ENCODE measurements around the gene MYO15B. TPM values are rescaled to one million over a fixed set of nuclear protein-coding genes. Genes with fewer than 3 reads are reported as not detected.

Gene MYO15B
- total RNA-seq, 4 donors from 2014 or later, result 51.5 to 191 (median 73.5) TPM

GRCh38 chr17:75641343-75641742, 53.7 kb downstream of the MYO15B start:
- TF ChIP-seq CTCF (IDR thresholded peaks at IDR 0.05; ENCODE audit: low read depth), result no peak

- TF ChIP-seq CTCF (IDR thresholded peaks at IDR 0.05; ENCODE audit: low read depth), result no peak
Measured at GRCh38 chr17:75642182-75642783, 54.7 kb downstream of the MYO15B start.

GRCh38 chr17:75642784-75643642, 55.4 kb downstream of the MYO15B start:
- TF ChIP-seq CTCF (IDR thresholded peaks at IDR 0.05; ENCODE audit: low read depth), result no peak

GRCh38 chr17:75643643-75644017, 56.0 kb downstream of the MYO15B start:
- no peak for TF ChIP-seq CTCF (IDR thresholded peaks at IDR 0.05; ENCODE audit: low read depth)

DNA sequence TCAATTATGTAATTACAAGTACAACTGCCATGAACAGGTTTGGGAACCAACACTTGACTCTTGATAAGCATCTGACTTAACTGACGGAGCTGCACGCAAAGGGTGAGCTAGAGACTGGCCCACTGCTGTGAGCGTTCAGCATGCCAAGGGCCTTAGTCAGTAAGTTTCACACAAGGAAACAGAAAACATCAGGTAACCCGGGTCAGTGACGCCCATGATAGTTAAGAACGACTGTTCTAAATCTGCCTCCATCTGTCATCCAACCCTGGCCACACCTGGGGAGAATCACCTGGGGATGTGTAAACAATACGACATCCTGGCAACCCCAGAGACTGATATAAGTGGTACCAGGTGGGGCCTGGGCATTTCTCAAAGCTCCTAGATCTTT, 57.9 kb downstream of the MYO15B start:
- TF ChIP-seq CTCF (IDR thresholded peaks at IDR 0.05; ENCODE audit: low read depth), result no peak

- TF ChIP-seq CTCF (IDR thresholded peaks at IDR 0.05; ENCODE audit: low read depth), result no peak
Measured at GRCh38 chr17:75645889-75646637, 58.5 kb downstream of the MYO15B start.

DNA sequence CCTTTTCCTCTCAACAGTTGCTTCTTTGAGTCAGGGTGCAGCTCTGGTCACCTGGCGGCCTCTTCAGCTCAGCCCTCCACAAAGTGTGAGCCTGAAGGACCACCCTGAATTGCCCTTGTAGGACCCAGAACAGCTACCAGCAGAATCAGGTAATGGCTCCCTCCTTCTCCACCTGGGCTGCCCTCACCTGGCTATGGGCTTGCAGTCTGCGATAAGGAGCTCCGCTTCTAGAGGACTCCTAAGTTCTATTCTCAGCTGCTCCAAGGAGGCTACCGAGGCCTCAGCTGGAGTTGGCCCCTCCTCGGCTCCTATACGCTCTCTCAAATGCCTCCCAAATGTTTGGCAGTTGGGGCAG, 59.0 kb downstream of the MYO15B start:
- no peak for TF ChIP-seq CTCF (IDR thresholded peaks at IDR 0.05; ENCODE audit: low read depth)

Measured in subcutaneous adipose tissue (tissue), 4 donors.